CD4-positive, alpha-beta T cell treated with Interleukin-1 beta for 1 hour (primary cell): ENCODE measurements around the gene ZNF598.
"Not testable (repeated sequence)": the region's sequence is repeated elsewhere in the genome, so short reads cannot be mapped to it uniquely, and the experiment has no call there.

Experiments used
- DNase-seq, 2 donors: peaks; one replicate each; pipeline ENCODE4 v3.0.0-alpha.2; 2020 to 2022

The ZNF598 gene

DNA sequence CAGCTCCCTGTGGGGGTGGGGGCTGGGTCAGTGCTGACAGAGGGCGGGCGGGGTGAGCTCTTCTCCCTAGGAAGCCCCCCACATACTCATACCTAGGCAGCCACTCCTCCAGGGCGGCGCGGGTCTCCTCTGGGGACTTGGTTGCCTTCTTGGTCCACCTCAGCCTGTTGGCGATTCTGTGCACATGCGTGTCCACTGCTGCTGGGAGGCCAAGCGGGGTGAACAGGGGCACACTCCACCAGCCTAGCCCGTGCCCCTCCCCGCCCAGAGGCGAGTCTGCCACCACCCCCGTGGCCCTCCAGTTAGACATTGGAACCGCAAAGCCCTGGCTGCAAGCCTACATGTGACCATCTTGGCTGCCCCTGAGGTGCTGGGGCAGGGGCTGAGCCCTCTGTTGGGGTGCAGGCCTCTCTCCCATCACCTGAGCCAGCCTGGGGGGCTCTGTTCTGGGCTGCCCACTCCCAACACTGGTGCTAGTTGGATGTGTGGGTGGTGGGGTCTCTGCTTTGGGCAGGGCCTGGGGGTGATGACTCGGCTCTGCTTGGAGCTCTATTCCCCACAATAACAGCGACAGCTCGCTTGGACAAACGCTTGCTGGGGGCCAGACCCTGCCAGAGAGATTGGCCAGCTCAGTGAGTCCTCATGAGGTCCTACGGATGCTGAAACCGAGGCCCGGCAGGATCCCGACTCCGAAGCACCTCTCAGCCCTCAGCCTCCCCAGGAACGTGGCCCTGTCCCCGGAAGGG, 30.6 kb upstream of the ZNF598 start:
- no peak for DNase-seq

DNA sequence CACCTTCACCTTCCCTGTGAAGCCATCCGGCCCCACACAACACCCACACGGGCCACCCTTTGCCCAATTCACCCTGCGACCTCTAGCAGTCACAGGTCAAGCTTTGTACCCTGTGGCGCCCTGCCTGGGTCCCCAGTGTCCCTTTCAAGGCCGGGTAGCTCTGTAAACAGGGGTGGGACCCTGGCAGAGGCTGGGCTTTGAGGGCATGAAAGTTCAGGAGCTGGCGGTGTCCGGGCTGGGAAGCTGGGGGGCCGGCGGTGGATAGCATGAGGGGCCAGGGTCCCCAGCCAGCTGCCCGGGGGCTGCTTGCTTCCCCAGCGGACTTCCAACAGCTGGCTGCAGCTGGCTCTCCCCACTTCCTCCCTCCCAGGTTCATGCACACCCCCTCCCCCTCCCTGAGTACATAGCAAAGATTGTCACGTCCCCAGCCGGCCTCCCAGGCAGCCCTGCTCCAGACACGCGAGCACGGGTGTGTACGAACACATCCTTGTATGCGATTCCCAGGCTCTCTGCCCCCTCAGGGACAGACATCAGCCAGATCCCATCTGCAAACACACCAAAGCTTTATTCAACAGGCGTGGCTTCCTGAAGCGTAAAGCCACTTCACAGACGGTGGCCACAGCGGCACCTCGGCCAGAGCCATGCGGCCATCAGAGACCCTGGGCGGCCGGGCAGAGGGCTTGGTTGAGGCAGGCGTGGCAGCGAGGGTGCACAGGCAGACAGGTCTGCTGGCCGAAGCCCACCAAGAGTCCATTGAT, 29.8 kb upstream of the ZNF598 start:
- no peak for DNase-seq

DNA sequence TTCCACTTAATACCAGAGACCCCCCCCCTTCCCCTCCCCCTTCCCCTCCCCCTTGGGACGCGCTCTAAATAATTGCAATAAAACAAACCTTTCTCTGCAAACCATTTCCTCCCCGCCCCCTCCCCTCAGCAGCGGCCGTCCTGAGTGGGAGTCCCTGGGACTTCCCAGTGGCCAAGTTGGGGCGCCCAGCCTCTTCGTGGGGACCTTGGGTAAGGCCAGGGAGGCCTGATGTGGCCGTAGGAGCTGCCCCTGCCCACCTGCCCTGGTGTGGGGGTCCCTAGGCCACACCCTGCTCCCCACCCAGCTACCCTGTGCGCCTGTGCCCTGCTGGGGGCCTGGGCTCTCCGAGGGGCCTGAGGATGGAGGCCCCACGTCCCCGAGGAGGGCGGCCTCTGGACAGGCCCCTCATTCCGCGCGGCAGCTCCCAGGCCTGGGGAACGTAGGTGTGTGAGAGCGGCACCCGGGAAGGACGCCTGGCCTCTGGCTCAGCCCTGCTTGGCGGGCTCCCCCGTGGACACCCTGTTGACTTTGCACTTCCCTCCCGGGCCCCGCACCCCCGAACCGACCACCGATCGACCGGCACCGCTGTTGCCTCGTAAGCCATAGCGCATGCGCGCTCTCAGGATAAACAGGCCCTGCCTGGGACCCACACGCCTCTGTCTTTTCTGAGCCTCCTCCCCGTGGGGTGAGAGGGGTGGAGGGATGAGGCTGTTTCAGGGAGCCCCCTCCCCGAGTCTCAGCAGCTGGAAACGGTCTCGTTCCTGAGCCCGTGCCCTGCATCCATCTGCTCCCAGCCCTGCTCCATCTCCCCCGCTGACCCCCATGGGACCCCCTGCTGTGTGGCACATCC, 29.0 kb upstream of the ZNF598 start:
- no peak for DNase-seq

DNA sequence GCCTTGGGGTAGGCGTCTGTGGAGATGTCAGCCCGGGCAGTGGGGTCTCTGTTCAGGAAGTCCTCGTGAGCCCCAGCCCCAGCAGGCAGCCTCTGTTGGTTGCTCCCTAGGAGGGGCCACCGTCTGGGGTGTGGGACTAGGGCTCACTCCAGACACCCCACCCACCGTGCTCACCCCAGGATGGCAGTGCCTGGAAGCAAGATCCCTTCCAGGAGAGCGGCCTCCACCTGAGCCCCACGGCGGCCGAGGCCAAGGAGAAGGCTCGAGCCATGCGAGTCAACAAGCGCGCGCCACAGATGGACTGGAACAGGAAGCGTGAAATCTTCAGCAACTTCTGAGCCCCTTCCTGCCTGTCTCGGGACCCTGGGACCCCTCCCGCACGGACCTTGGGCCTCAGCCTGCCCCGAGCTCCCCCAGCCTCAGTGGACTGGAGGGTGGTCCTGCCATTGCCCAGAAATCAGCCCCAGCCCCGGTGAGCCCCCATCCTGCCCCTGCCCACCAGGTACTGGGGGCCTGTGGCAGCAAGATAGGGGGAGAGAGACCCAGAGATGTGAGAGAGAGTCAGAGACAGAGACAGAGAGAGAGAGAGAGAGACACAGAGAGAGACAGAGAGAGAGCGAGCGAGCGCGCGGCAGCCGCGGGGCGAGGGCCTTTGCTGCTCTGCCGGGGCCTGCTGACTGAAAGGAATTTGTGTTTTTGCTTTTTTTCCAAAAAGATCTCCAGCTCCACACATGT, 28.2 kb upstream of the ZNF598 start:
- no peak for DNase-seq

DNA sequence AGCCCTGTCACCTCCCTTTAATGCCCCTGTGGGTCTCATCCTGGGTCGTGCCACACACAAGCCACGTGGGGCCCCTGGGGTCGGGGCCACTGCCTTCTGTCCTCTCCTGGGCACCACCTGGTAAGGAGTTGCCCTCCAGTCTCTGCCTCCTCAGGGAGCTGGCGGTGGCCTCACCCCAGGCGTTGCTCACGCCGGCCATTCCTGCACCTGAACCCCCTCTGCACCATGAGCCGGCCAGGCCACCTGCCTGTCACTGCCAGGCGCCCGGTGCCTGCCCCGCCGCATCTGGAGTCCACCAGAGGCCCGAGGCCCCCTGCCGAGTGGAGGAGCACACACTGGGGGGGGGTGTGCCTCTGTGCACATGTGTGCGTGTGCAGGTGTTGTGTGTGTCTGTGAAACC, 27.5 kb upstream of the ZNF598 start:
- DNase-seq = no peak

DNA sequence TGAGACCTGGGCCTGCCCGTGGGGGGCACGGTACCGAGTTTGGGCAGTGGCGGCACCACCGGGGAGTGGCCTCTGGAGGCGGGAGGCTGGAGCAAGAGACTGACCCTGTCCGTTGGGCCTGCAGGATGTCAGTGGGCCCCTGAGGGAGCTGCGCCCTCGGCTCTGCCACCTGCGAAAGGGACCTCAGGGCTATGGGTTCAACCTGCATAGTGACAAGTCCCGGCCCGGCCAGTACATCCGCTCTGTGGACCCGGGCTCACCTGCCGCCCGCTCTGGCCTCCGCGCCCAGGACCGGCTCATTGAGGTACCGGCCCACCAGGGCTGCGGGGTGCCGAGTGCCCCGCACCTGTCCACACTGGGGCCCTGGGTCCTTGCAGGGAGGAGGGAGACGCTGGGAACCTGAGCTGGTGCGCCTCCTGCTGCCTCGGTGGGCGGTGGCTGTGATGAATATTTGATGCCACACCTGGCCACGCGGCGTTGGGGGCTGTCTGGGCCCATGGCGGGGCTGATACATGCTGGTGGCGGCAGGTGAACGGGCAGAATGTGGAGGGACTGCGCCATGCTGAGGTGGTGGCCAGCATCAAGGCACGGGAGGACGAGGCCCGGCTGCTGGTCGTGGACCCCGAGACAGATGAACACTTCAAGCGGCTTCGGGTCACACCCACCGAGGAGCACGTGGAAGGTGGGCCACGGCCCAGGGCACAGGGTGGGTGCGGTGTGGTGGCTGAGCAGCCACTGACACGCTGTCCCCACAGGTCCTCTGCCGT, 26.8 kb upstream of the ZNF598 start:
- no peak for DNase-seq

DNA sequence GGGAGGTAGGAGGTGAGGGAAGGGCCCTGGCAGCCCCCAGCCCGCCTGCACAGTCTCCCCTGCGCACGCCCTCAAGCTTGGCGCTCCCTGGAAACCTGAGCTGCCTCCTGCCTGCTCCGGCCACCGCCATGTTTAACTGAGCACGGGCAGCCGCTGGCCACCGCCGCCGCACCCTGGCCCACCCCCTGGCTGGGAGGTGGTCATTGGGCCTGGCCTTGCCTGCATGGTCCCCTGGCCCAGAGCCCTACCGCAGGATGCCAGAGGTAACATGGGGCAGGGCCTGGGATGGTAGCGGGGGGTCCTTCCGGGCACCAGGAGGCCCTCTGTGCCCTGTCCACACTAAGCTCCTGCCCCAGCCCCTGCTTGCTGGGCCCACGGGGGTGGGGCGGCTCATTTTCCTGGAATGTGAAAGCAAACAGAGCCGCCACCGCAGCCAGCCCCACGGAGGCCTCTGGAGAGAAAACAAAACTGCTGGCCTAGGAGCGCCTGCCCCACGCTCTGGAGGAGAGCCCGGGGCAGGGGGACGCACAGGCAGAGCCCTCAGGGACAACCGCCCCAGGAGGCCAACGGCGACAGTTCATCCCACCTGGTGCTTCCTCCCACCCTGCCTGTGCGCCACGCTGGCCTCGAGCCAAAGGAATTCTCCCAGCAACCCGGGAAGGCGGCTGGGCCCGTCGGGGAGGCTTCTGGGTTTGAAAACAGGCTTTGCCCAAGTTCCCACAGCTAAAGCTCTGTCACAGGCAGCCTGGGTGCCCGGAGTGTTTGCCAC, 26.0 kb upstream of the ZNF598 start:
- no peak for DNase-seq

DNA sequence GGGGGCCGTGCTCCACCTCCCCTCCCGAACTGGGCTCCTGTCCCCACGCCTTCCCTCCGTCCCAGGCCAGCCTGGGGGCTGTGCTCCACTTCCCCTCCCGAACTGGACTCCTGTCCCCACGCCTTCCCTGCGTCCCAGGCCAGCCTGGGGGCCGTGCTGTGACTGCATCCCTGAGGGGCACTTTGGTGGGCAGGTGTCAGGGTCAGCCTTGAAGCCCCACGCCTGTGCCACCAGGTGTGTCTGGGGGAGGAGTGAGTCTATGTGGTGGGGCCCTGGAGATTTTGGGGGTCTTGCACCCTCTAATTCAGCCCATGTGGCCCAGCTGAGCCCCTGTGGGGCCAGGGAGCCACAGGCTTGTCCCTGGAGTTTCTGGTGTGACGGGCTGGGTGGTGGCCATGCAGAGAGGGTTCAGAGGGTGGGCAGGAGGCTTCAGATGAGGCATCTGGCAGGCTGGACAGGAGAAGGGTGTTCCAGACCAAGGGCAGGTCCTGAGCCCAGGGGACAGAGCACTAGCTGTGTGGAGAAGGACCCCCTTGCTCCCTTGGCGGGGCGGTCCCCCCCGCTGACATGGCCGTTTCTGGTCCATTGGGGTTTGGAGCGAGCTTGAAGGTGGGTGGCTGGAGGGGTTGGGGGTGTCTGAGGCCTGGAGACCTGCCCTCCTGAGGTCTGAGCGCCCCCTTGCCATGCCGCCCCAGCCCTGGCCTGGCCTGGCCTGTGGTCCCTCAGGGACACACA, 25.2 kb upstream of the ZNF598 start:
- DNase-seq = no peak

DNA sequence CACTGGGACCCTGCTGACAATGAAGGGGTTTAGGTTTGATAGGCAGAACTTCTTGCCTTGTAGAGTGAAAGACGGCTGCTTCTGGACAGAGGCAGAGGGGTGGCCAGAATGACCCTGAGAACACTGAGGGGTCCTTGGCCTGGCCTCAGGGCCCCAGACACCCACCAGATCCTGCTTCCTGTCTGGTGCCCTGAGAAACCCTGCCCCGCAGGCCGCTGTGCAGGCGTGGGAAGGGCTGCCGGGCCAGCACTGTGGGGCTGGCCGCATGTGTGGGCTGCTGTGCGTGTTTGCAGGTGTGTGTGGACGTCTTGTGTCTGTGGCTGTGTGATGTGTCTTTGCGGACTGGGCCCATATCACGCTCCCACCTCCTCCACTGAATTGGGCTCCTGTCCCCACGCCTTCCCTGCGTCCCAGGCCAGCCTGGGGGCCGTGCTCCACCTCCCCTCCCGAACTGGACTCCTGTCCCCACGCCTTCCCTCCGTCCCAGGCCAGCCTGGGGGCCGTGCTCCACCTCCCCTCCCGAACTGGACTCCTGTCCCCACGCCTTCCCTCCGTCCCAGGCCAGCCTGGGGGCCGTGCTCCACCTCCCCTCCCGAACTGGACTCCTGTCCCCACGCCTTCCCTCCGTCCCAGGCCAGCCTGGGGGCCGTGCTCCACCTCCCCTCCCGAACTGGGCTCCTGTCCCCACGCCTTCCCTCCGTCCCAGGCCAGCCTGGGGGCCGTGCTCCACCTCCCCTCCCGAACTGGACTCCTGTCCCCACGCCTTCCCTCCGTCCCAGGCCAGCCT, 24.5 kb upstream of the ZNF598 start:
- DNase-seq = not testable (repeated sequence)

DNA sequence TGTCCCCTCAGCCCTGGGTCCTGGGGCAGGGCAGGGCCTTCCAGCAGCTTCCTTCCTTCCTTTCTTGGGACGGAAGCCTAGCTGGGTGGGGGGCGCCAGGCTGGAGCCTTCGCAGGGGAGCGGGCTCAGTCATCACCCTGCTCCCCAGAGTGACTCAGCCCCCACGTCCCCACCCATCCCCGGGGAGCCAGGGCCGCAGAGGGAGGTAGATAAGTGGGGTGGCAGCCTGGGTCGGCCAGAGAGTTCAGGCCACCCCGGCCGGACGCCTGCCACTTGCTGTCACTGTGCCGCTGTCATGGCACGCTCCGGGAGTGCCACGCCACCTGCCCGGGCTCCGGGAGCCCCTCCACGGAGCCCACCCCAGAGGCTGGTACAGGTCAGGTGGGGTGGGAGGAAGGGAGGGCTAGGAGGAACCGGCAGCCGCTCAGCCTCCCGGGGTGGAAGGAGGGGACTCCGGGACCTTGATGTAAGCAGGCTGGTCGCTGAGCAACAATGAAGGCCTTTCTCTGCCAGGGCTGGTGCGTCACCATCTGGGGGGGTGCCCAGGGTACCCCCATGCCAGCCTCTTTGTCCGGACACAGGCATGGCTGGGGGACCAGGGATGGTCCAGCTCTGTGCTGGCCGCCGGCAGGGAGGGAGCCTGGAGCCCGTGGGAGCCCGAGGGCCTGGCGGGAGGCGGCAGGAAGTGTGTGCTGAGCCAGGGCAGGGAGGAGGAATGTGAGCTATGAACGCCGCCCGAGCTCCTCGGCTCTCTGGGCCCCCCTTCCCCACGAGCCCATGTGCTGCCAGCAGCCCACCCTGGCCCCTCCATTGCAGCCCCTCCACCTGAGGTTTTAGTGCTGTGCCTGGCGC, 23.7 kb upstream of the ZNF598 start:
- DNase-seq = peak in 1 of 2 donors; percentile 34

DNA sequence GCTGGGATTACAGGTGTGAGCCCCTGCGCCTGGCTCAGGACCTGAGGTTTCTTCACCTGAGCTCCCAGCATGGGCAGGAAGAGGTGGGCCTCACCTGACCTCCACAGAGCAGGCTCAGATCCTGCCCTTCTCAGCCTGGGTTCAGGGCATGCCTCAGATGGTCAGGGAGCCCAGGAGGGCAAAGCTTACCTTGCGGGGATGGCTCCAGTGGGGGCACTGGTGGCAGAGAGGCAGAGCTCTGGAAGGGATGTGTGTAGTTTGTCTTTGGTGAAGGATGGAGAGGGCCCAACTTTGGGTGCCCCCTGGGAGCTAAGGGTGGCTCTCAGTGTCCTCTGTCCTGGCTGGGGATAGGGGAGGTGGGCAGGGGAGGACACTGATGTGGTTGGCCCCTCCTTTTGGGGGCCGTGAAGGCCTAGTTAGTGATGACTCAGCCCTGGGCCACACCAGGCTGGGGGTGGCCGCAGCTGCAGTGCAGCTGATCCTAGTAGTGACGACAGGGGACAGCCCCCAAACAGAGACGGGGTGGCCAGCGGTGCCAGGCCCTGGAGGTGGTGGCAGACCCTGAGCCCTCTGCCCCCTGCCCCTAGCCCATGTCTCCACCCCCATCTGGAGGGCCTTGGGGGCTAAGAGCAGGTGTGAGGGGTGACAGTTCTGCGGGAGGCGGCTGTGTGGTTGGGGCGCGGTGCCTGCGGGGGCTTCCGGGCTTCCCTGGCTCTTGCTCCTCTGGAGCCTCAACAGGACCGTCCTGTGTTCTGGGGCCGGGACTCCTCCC, 22.9 kb upstream of the ZNF598 start:
- no peak for DNase-seq

DNA sequence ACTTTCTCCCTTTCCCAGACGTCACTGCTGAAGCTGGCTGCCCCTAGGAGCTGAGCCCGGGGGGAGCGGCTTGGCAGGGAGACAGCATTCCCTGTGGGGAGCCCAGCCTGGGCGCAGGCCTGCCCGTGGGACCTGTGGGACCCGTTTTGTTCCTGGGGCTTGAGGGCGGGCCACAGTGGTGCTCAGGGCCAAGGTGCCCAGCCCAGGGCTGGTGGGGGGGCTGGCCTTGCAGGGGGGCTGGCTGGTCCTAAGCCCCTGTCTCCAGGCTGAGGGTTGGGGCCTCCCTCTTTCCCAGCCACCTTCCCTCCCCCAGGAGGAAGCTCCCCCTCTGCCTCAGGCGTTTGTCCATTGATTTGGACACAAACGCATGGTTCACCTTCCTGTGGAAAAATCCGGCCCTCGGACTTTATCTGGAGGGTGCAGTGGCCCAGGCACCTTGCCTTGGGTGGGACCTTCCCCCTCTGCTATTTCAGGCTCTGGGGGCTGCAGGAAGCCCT, 21.5 kb upstream of the ZNF598 start:
- no peak for DNase-seq

DNA sequence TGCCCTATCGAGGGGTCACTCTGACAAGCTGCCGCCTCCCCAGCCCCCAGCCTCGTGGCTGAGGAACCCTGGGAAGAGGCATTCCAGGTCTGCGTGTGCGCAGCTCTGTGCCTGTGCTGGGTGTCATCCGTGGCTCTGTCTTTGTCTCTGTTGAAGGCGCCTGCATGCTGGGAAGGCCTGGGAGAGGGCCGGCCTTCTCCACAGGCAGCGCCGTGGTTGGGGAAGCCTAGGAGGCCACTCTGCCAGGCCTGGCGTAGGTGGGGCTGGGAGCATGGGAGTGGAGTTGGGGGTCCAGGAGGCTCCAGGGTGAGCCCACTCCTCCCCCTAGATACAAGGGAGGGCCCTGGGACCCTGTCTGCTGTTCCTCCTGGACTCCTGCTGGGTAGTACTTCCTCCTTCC, 20.4 kb upstream of the ZNF598 start:
- no peak for DNase-seq

DNA sequence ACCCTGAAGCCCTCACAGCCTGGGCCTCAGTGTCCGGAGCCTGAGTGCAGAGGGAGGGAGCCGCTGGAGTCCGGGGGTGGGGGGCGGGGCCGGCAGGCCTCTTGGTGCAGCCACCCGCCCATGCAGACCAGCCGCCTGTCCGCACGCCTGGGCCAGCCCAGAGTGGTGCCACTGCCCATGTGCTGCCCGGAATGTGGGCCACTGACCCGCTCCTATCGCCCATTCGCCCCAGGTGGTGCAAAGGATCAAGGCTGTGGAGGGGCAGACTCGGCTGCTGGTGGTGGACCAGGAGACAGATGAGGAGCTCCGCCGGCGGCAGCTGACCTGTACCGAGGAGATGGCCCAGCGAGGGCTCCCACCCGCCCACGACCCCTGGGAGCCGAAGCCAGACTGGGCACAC, 19.7 kb upstream of the ZNF598 start:
- DNase-seq = no peak

DNA sequence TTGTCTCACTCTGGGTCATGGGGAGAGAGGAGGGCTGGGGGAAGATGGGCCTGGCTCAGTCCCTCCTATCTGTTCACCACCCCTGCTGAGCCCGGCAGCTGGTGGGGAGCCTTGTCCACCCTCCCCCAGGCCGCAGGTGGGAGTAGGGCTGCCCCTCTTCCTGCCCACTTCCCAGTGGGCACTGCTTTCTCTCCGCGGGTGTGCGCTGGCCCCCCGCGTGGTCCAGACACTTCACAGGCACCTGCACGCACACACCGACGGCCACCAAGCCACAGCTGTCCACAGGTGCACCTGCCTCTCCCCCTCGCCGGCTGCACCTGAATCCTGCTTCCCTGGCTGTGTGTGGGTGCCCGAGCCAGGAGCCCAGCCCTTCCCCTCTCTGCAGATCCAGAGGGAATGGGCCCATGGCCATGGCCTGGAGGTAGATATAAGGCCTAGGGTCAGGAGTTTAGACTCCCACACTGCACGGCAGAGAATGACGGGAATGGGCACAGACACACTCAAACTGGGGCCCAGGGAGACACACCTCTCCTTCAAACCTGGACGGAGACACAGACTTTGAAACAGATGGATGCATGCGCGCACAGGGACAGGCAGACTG, 19.1 kb upstream of the ZNF598 start:
- no peak for DNase-seq

DNA sequence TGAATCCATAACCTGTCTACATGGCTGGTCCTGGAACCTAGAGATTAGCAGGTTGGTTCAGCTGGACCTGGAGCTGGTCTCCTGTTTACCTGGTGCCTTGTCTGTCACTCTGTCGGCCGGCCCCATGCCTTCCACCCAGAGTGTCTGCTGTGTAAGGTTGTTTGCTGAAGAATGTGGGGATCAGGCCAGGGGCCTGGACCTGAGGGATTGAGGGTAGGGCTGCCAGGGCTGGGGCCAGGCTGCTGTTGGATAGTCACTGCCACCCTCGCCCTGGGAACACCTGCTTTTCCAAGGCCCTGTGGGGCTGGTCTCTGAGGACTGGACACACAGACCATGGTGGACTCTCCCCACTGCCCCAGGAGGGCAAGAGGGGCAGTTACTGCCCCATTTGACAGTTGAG, 18.5 kb upstream of the ZNF598 start:
- DNase-seq = no peak
